MM.1S (cell line): ENCODE measurements around the gene NFX1.

Experiments used
- DNase-seq: peaks from one replicate; pipeline ENCODE4 v3.0.0-alpha.2; 2015
- H2AFZ ChIP-seq: fragments of 300-600 bp; sonication (generic); 2 replicates; pipeline ENCODE4 v1.6.0; 2016; ENCODE audit warnings: antibody characterized with exemption, low read length
- H3F3A ChIP-seq: fragments of 300-600 bp; sonication (generic); 2 replicates; pipeline ENCODE4 v1.6.1; 2016; ENCODE audit warnings: mild to moderate bottlenecking, antibody characterized with exemption, low read length, moderate library complexity, mixed read lengths; ENCODE audit not compliant: insufficient read depth
- H3K27ac ChIP-seq: fragments of 300-600 bp; sonication (generic); 2 replicates; pipeline ENCODE4 v1.5.1; 2016; ENCODE audit warnings: mild to moderate bottlenecking, low read length
- H3K27me3 ChIP-seq: fragments of 300-600 bp; sonication (generic); replicated peaks from 2 replicates; pipeline ENCODE4 v1.6.0; 2016; ENCODE audit warnings: low read length; ENCODE audit not compliant: insufficient read depth
- H3K36me3 ChIP-seq: fragments of 300-600 bp; sonication (generic); replicated peaks from 2 replicates; pipeline ENCODE4 v1.6.1; 2016; ENCODE audit warnings: mild to moderate bottlenecking, low read length, mixed read lengths; ENCODE audit not compliant: insufficient read depth
- H3K4me1 ChIP-seq: fragments of 300-600 bp; sonication (generic); 2 replicates; pipeline ENCODE4 v1.6.1; 2016; ENCODE audit warnings: low read length, mixed read lengths
- H3K4me2 ChIP-seq: fragments of 300-600 bp; sonication (generic); 2 replicates; pipeline ENCODE4 v1.6.0; 2016; ENCODE audit warnings: low read depth, low read length
- H3K4me3 ChIP-seq: fragments of 300-600 bp; sonication (generic); 2 replicates; pipeline ENCODE4 v1.5.1; 2016; ENCODE audit warnings: low read length, mixed read lengths
- H3K79me2 ChIP-seq: fragments of 300-600 bp; sonication (generic); 2 replicates; pipeline ENCODE4 v1.6.1; 2016; ENCODE audit warnings: mixed run types, low read length, mixed read lengths
- H3K9ac ChIP-seq: fragments of 300-600 bp; sonication (generic); 2 replicates; pipeline ENCODE4 v1.6.1; 2016; ENCODE audit warnings: low read length, mixed read lengths
- H3K9me2 ChIP-seq: fragments of 300-600 bp; sonication (generic); replicated peaks from 2 replicates; pipeline ENCODE4 v1.6.1; 2016; ENCODE audit warnings: mild to moderate bottlenecking, low read length, mixed read lengths; ENCODE audit not compliant: insufficient read depth
- H3K9me3 ChIP-seq: fragments of 300-600 bp; sonication (generic); replicated peaks from 2 replicates; pipeline ENCODE4 v1.6.1; 2016; ENCODE audit warnings: mild to moderate bottlenecking, low read length, mixed read lengths; ENCODE audit not compliant: insufficient read depth
- H4K20me1 ChIP-seq: fragments of 300-600 bp; sonication (generic); 2 replicates; pipeline ENCODE4 v1.6.1; 2016; ENCODE audit warnings: mild to moderate bottlenecking, low read length, moderate library complexity, mixed read lengths; ENCODE audit not compliant: insufficient read depth
- EZH2 ChIP-seq: fragments of 300-600 bp; sonication (generic); optimal IDR thresholded peaks from 2 replicates; pipeline ENCODE3; 2017; ENCODE audit warnings: low read depth, mild to moderate bottlenecking, antibody characterized with exemption, low read length, mixed read lengths
- EZH2phosphoT487 ChIP-seq: fragments of 300-600 bp; sonication (generic); IDR thresholded peaks from 2 replicates; pipeline ENCODE4 v1.6.1; 2018; ENCODE audit warnings: antibody characterized with exemption, low read length
- TF ChIP-seq, protein P1 (sequence below): fragments of 300-600 bp; sonication (generic); IDR thresholded peaks from 2 replicates; pipeline ENCODE4 v1.5.1; 2016; ENCODE audit warnings: antibody characterized with exemption, low read length, mixed read lengths

The NFX1 gene

DNA sequence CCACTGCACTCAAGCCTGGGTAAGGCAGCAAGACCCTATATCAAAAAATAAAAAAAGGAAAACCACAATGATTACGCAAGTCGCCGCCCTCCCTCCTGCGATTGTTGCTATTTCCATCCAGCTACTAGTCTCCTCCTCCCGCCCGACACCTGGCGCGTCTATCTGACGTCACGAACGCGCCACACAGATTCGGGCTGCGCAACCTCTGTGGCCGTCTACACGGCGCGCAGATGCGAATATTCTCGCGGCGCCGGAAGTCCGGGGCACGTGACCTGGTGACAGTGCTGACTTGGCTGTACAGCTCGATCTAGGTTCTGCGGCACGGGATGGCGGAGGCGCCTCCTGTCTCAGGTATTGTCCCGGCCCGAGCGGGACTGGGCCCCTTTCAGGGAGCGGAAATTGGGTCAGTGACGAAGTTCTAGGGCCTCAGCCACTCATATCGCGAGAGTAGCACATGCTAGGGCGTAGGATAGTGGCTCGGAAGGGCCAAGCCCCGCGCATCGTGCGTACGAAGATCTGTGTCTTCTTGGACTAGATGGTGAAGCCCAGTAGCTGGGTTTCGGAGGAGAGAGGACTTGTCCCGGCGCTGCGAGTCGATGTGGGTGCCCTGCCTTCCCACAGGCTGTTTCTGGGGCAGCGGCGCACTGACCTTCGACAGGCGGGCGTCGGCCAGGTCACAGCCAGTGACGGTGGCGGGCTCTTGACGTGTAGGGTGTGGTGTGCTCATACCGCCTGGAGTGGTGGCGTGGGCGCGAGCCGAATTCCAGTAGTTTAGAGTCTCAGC is at the start of gene NFX1:
Gene NFX1, plus strand, starts transcription at position 270 of the 784 bp plus-strand sequence. Its CDS starts 57 bp downstream, at position 327.
- Histone ChIP-seq H3F3A (peaks cover 42% of the 10 kb centered on the region), H3K36me3 (peaks cover 4% of the 10 kb centered on the region), H3K9me2 (no peaks in the 10 kb centered on the region), H3K27me3 (no peaks in the 10 kb centered on the region), H3K79me2 (peaks cover 51% of the 10 kb centered on the region), H4K20me1 (no peaks in the 10 kb centered on the region), H2AFZ (peak within 1 kb of the TSS; percentile 44; the same call in 1 of the 2 replicates), H3K27ac (peak within 1 kb of the TSS; percentile 97), H3K4me2 (peak within 1 kb of the TSS; percentile 62), H3K4me1 (peaks cover 40% of the 10 kb centered on the region), H3K9ac (peak within 1 kb of the TSS; percentile 98), H3K4me3 (peak within 1 kb of the TSS; percentile 96), H3K9me3 (no peaks in the 10 kb centered on the region)
- TF ChIP-seq EZH2 (no peak), EZH2phosphoT487 (no peak)
- TF ChIP-seq, protein P1, sequence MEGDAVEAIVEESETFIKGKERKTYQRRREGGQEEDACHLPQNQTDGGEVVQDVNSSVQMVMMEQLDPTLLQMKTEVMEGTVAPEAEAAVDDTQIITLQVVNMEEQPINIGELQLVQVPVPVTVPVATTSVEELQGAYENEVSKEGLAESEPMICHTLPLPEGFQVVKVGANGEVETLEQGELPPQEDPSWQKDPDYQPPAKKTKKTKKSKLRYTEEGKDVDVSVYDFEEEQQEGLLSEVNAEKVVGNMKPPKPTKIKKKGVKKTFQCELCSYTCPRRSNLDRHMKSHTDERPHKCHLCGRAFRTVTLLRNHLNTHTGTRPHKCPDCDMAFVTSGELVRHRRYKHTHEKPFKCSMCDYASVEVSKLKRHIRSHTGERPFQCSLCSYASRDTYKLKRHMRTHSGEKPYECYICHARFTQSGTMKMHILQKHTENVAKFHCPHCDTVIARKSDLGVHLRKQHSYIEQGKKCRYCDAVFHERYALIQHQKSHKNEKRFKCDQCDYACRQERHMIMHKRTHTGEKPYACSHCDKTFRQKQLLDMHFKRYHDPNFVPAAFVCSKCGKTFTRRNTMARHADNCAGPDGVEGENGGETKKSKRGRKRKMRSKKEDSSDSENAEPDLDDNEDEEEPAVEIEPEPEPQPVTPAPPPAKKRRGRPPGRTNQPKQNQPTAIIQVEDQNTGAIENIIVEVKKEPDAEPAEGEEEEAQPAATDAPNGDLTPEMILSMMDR = no peak
- peak; percentile 99 for DNase-seq

DNA sequence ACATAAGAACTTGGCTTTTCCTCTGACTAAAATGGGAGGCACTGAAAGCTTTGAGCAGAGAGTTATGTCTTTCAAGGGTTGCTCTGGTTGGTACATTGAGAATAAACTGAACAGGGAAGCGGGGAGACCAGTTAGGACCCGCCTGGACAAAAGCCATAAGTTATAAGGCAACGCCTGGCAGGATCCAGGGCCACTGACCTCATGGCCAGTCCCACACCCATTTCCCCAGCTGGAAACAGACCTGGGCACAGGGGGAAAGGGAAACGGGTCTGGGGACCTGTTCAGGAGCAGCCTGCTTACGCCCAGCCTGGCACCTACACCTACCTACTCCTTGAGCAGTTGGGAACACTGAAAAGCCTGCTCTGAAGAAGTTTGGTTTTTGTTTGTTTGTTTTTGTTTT is 49.0 kb upstream of the NFX1 start:
- TF ChIP-seq, protein P1 = no peak
- TF ChIP-seq EZH2phosphoT487 (no peak), EZH2 (no peak)
- no peaks in the 10 kb centered on the region for H3K9me2 ChIP-seq
- no peaks in the 10 kb centered on the region for H3F3A ChIP-seq
- H3K4me2 ChIP-seq = no peak overlapping the region
- H3K4me1 ChIP-seq = no peaks in the 10 kb centered on the region
- H3K4me3 ChIP-seq = no peak overlapping the region
- no peaks in the 10 kb centered on the region for H4K20me1 ChIP-seq
- H3K79me2 ChIP-seq = no peaks in the 10 kb centered on the region
- H3K36me3 ChIP-seq = no peaks in the 10 kb centered on the region
- no peaks in the 10 kb centered on the region for H3K9me3 ChIP-seq
- H3K27ac ChIP-seq = no peak overlapping the region
- H3K9ac ChIP-seq = no peak overlapping the region
- no peaks in the 10 kb centered on the region for H3K27me3 ChIP-seq
- no peak for DNase-seq
- no peak overlapping the region for H2AFZ ChIP-seq

DNA sequence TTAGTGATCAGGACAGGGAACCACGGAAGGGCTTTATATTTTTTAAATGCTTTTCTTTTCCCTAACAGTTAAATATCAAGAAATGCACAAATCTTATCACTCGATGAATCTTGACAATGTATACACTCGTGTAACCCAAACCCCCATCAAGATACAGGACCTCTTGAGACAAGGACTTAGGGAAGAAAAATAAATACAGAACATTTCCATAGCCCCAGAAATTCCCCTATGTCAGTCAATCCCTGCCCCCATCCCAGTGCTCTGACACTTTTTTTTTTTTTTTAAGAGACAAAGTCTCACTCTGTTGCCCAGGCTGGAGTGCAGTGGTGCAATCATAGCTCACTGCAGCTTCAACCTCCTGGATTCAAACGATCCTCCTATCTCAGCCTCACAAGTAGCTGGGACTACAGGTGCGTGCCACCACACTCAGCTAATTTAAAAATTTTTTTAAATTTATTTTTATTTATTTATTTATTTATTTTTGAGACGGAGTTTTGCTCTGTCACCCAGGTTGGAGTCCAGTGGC is 47.6 kb upstream of the NFX1 start:
- Histone ChIP-seq H3K4me2 (no peak overlapping the region), H3K27me3 (no peaks in the 10 kb centered on the region), H3K36me3 (no peaks in the 10 kb centered on the region), H3K79me2 (no peaks in the 10 kb centered on the region), H3F3A (no peaks in the 10 kb centered on the region), H3K9ac (no peak overlapping the region), H3K9me2 (no peaks in the 10 kb centered on the region), H3K27ac (no peak overlapping the region), H3K4me3 (no peak overlapping the region), H3K4me1 (no peaks in the 10 kb centered on the region), H2AFZ (no peak overlapping the region), H4K20me1 (no peaks in the 10 kb centered on the region), H3K9me3 (no peaks in the 10 kb centered on the region)
- DNase-seq = no peak
- TF ChIP-seq, protein P1 = no peak
- TF ChIP-seq EZH2phosphoT487 (no peak), EZH2 (no peak)
